ENCODE results near the gene CLEC1A.

- TF ChIP-seq CTCF (IDR thresholded peaks at IDR 0.05), result no peak
- TF ChIP-seq ZFX (IDR thresholded peaks at IDR 0.05; ENCODE audit: borderline replicate concordance), result no peak
Measured at GRCh38 chr12:10095971-10096370, 2.8 kb downstream of the CLEC1A start.
